ENCODE results near the gene STAC. TPM values are rescaled to one million over a fixed set of nuclear protein-coding genes. Genes with fewer than 3 reads are reported as not detected.
"Not testable (repeated sequence)": the region's sequence is repeated elsewhere in the genome, so short reads cannot be mapped to it uniquely, and the experiment has no call there.

The STAC gene
- total RNA-seq, 1 donor, result 3.3 TPM

- no peaks in the 10 kb centered on the region for H3K27me3 ChIP-seq (ENCODE audit: insufficient read depth, low read length)
- DNase-seq (ENCODE audit: insufficient read length, low spot score, missing footprints), result no peak
- no peaks in the 10 kb centered on the region for H3K9me3 ChIP-seq (ENCODE audit: low read depth, low read length)
- H3K4me2 ChIP-seq (ENCODE audit: insufficient read depth, low read length), result no peak overlapping the region
- H3K36me3 ChIP-seq (ENCODE audit: insufficient read depth, low read length), result no peaks in the 10 kb centered on the region
- TF ChIP-seq CTCF (IDR thresholded peaks at IDR 0.05; ENCODE audit: extremely low read depth, low read depth, low read length), result no peak
- no peak overlapping the region for H3K4me3 ChIP-seq (ENCODE audit: insufficient read depth, low read length)
- no peak overlapping the region for H3K27ac ChIP-seq (ENCODE audit: low read depth, low read length)
- H3K79me2 ChIP-seq (ENCODE audit: insufficient read depth, low read length), result no peaks in the 10 kb centered on the region
- no peak overlapping the region for H2AFZ ChIP-seq (ENCODE audit: low read length)
- H4K20me1 ChIP-seq (ENCODE audit: insufficient read depth, low read length), result no peaks in the 10 kb centered on the region
- peaks cover 2% of the 10 kb centered on the region for H3K4me1 ChIP-seq (ENCODE audit: insufficient read depth, low read length)
Observed at GRCh38 chr3:36446276-36446675, 66.0 kb downstream of the STAC start.

- Histone ChIP-seq H3K9me3 (ENCODE audit: low read depth, low read length) (no peaks in the 10 kb centered on the region), H3K36me3 (ENCODE audit: insufficient read depth, low read length) (no peaks in the 10 kb centered on the region), H3K4me3 (ENCODE audit: insufficient read depth, low read length) (no peak overlapping the region), H3K4me2 (ENCODE audit: insufficient read depth, low read length) (no peak overlapping the region), H2AFZ (ENCODE audit: low read length) (no peak overlapping the region), H4K20me1 (ENCODE audit: insufficient read depth, low read length) (no peaks in the 10 kb centered on the region), H3K27me3 (ENCODE audit: insufficient read depth, low read length) (no peaks in the 10 kb centered on the region), H3K79me2 (ENCODE audit: insufficient read depth, low read length) (no peaks in the 10 kb centered on the region), H3K27ac (ENCODE audit: low read depth, low read length) (no peak overlapping the region), H3K4me1 (ENCODE audit: insufficient read depth, low read length) (peaks cover 2% of the 10 kb centered on the region)
- no peak for DNase-seq (ENCODE audit: insufficient read length, low spot score, missing footprints)
- no peak for TF ChIP-seq CTCF (IDR thresholded peaks at IDR 0.05; ENCODE audit: extremely low read depth, low read depth, low read length)
Observed at GRCh38 chr3:36447061-36447460, 66.8 kb downstream of the STAC start.

- Histone ChIP-seq H4K20me1 (ENCODE audit: insufficient read depth, low read length) (no peaks in the 10 kb centered on the region), H3K9me3 (ENCODE audit: low read depth, low read length) (no peaks in the 10 kb centered on the region), H3K27me3 (ENCODE audit: insufficient read depth, low read length) (no peaks in the 10 kb centered on the region), H3K4me3 (ENCODE audit: insufficient read depth, low read length) (no peak overlapping the region), H3K36me3 (ENCODE audit: insufficient read depth, low read length) (no peaks in the 10 kb centered on the region), H3K27ac (ENCODE audit: low read depth, low read length) (no peak overlapping the region), H2AFZ (ENCODE audit: low read length) (no peak overlapping the region), H3K79me2 (ENCODE audit: insufficient read depth, low read length) (no peaks in the 10 kb centered on the region), H3K4me2 (ENCODE audit: insufficient read depth, low read length) (no peak overlapping the region), H3K4me1 (ENCODE audit: insufficient read depth, low read length) (no peaks in the 10 kb centered on the region)
- no peak for TF ChIP-seq CTCF (IDR thresholded peaks at IDR 0.05; ENCODE audit: extremely low read depth, low read depth, low read length)
- peak; percentile 85 for DNase-seq (ENCODE audit: insufficient read length, low spot score, missing footprints)
Observed at GRCh38 chr3:36451816-36452215, 71.5 kb downstream of the STAC start.

GRCh38 chr3:36453213-36453612 lies 72.9 kb downstream of the STAC start:
- H4K20me1 ChIP-seq (ENCODE audit: insufficient read depth, low read length); H3K79me2 ChIP-seq (ENCODE audit: insufficient read depth, low read length); H3K27me3 ChIP-seq (ENCODE audit: insufficient read depth, low read length); H3K36me3 ChIP-seq (ENCODE audit: insufficient read depth, low read length); H3K9me3 ChIP-seq (ENCODE audit: low read depth, low read length); H2AFZ ChIP-seq (ENCODE audit: low read length); H3K4me1 ChIP-seq (ENCODE audit: insufficient read depth, low read length); H3K27ac ChIP-seq (ENCODE audit: low read depth, low read length); DNase-seq (ENCODE audit: insufficient read length, low spot score, missing footprints); H3K4me3 ChIP-seq (ENCODE audit: insufficient read depth, low read length); H3K4me2 ChIP-seq (ENCODE audit: insufficient read depth, low read length): not testable (repeated sequence)

GRCh38 chr3:36453896-36454295 lies 73.6 kb downstream of the STAC start:
- not testable (repeated sequence) for H3K9me3 ChIP-seq (ENCODE audit: low read depth, low read length); H4K20me1 ChIP-seq (ENCODE audit: insufficient read depth, low read length); DNase-seq (ENCODE audit: insufficient read length, low spot score, missing footprints); H3K27me3 ChIP-seq (ENCODE audit: insufficient read depth, low read length); H3K27ac ChIP-seq (ENCODE audit: low read depth, low read length); H3K36me3 ChIP-seq (ENCODE audit: insufficient read depth, low read length); H3K4me3 ChIP-seq (ENCODE audit: insufficient read depth, low read length); H3K79me2 ChIP-seq (ENCODE audit: insufficient read depth, low read length); H3K4me1 ChIP-seq (ENCODE audit: insufficient read depth, low read length); H3K4me2 ChIP-seq (ENCODE audit: insufficient read depth, low read length); H2AFZ ChIP-seq (ENCODE audit: low read length)
